Skeletal muscle cell (primary cell): ENCODE data around the gene TNIK.

Experiments used
- DNase-seq: peaks from one replicate; pipeline ENCODE4 v3.0.0-alpha.2; 2010; ENCODE audit warnings: low read depth
- H3K4me3 ChIP-seq: 2 replicates; pipeline ENCODE4 v1.5.1; 2011; ENCODE audit warnings: low read depth, mild to moderate bottlenecking, control low read depth, low read length, moderate library complexity

TNIK gene

DNA sequence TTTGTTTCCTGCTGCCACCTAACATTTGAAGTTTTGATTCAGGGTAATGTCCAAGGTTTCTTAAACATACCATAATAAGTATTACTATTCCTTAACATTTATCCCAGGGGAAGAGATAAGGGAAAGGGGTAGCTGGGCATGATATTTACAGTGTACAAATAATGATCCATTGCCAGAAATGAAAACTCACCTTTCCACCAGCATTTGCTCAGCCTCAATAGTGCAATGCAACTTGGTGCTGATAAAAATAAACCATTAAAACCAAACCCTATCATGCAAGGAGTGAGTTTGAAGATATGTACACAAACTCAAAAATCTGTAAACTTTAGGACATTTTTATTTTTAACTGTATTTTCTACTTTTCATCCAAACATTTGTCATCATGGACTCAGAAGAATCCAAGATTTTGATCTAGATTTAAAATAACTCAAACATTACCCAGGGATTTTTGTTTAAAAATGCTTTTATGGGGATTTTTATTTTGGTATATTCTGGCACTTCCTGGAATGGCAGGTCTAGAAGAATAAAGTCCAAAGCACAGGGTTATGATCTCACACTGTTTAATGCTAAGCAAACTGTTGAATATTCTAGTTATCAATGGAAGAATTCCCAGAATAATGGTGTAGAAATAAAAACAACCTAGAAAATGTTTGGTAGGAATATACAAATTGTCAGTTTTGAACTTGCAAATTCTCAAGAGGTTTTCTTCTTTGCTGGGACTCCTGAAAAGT is 401.2 kb downstream of the TNIK start:
- no peak overlapping the region for H3K4me3 ChIP-seq
- DNase-seq: no peak

DNA sequence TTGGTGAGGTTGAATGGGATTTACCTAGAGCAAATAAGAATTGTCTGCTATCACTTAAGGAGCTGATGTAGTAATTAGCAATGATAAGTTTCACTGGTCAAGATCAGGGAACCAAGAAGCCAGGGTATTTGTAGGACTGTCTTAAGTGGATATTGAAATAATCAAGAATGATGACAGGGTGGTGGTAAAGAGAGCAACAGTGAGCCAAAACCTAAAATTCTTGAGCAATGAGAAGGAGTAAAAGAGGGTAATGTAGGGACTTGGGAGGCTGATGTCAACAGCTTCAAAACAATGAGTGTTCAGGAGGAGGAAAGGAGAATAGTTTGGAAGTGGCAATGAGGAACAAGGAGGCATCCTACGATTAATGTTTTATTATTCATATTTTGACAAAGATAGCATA is 402.1 kb downstream of the TNIK start:
- no peak for DNase-seq
- no peak overlapping the region for H3K4me3 ChIP-seq

- DNase-seq: no peak
Observed at GRCh38 chr3:171057072-171057471, 403.1 kb downstream of the TNIK start.

DNA sequence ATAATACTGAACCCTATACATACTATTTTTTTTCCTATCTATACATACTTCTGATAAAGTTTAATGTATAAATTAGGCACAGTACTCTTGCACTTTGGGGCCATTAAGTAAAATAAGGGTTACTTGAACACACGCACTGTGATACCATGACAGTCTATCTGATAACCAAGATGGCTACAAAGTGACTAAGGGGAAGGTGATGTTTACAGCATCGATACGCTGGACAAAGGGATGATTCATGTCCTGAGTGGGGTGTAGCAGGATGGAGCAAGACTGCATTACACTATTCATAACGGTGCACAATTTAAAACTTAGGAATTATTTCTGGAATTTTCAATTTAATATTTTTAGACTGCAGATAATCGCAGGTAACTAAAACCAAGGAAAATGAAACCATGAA is 403.7 kb downstream of the TNIK start:
- no peak for DNase-seq

More at GRCh38 chr3:171057072-171057471, 403.1 kb downstream of the TNIK start:
- no peak overlapping the region for H3K4me3 ChIP-seq

GRCh38 chr3:171055336-171056178 is 404.6 kb downstream of the TNIK start:
- no peak for DNase-seq
- H3K4me3 ChIP-seq: no peak overlapping the region

More for the DNA sequence above, 403.7 kb downstream of the TNIK start:
- no peak overlapping the region for H3K4me3 ChIP-seq

DNA sequence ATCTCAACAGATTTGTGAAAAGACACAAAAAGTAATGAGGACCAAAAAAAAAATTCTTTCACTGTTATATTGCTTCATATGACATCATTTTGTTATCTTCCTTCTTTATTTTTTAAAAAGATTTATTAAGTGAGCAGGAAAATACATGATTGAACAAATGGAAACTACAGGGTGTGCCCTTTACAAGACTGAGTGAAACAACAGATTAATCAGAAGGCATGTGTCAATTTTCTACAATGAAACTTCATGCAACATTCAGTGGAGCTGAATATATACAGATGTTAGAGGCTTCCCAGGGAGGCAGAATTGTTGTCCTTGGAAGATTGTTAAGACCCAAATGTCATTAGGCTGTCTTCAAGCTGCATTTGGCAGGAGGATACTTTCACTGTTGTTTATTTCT is 405.3 kb downstream of the TNIK start:
- no peak for DNase-seq
- no peak overlapping the region for H3K4me3 ChIP-seq

- DNase-seq: no peak
- no peak overlapping the region for H3K4me3 ChIP-seq
Observed at GRCh38 chr3:171054231-171054630, 406.0 kb downstream of the TNIK start.

DNA sequence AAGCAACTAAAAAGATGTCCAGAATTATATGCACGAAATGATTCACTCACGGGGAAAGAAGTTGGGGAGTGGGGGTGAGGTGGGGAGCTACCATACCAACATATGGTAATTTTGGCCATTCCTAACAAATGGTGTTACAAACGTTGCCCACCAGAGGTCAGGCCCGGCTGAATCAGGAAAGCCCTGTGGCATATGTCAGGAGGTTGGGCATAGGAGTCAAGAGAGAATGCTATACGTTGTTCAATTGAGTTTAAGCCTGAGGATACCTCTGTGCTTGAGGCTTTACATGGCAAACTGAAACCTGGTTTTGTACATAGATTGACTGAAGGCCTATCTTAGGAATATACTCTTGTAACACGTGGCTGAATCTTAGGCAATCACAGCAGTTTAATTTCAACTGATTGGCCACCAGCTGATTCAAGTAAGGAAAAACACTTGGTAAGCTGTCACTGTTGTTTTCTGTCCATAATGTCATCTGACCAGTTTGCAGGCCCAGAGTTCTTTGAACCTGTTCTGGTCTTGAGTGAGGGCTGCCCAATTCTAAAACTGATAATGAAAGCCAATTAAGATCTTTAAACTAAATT is 410.3 kb downstream of the TNIK start:
- no peak for DNase-seq
- no peak overlapping the region for H3K4me3 ChIP-seq

DNA sequence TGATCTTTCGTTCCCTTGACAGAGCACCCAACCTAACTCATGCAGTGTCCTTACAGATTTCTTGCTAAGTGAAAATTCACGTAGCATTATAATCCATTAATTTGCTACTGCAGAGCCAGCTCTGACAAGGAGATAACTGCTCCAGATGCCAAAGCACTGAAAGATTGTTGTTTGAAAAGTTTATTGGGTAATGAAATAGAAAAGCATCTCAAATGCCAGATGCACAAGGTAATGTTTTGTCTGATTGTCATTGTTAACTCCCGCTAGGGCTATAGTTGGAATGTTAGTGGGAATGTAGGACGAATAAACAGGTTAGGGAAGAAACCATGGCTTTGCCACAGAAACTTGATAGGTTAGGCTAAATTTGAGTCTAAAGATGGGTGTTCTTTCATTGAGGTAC is 413.4 kb downstream of the TNIK start:
- H3K4me3 ChIP-seq: no peak overlapping the region
- DNase-seq: no peak

DNA sequence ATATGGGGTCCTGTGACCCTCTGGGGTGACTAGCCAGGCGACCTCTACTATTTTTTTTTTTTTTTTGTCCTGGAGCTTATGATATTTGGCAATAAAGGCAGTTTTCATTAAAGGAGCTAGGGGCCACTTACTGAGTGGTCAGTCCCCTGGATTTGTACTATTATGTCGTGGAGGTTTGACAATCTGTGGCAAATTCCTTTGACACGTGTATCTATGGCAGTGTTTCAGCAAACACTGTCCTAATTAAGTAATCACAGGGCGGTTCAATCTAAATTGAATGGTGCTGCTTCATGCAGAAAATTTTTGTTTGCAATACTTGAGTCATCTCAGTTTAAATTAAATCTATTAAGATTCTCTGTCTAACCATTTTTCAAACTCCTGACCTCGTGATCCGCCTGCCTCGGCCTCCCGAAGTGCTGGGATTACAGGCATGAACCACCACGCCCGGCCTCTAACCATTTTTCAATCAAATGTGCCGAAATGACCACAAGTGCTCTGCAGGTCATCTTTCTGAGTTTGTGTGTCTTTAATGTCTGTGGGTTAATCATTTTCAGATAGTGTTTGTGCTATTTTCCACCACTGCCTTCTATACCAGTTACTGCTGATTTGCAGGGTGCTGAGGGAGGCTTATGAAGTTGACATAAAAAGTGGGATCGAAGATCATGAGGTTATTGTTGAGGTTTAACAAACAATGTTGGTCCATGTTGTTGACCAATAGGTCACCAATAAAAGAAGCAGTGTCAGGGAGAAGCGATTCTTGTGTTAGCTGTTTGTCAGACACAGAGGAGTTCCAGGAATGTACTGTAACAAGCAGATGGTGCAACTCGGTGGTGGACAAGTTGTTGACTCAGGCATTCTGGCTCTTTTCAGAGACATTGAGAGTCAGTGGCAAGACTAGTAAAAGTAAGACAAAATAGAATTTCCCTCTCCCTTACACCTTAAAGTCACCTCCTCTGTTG is 415.1 kb downstream of the TNIK start:
- peak; percentile 86 for DNase-seq
- no peak overlapping the region for H3K4me3 ChIP-seq

GRCh38 chr3:171044384-171044783 is 415.8 kb downstream of the TNIK start:
- no peak overlapping the region for H3K4me3 ChIP-seq
- DNase-seq: no peak

GRCh38 chr3:171039674-171040073 is 420.5 kb downstream of the TNIK start:
- no peak overlapping the region for H3K4me3 ChIP-seq
- no peak for DNase-seq

- no peak overlapping the region for H3K4me3 ChIP-seq
- no peak for DNase-seq
Observed at GRCh38 chr3:171038342-171038741, 421.9 kb downstream of the TNIK start.

DNA sequence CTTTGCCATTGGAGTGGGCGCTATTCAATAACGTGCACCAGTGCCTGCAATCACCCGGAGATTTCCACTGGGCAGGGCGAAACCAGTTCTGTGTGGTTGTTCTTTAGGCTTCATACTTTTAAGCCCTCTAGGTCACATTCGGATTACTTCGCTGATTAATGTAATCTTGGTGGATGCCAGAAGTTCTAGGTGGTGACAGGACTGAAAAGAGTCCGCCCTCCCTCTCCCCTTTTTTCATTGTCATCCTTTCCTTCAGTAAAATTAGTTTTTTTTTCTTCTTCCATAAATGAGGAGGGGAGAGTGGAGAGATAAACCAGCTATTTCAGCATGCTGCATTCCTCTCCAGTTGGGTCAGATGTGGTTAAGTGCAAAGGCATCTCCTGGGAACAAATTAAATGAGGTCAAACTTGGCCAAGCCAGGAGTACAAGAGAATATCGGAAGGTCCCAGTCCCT is 431.4 kb downstream of the TNIK start:
- peak; percentile 79 for DNase-seq
- H3K4me3 ChIP-seq: peak overlapping the region; percentile 28

GRCh38 chr3:171028025-171028778 is 432.0 kb downstream of the TNIK start:
- peak; percentile 66 for DNase-seq
- peak overlapping the region; percentile 28 for H3K4me3 ChIP-seq

DNA sequence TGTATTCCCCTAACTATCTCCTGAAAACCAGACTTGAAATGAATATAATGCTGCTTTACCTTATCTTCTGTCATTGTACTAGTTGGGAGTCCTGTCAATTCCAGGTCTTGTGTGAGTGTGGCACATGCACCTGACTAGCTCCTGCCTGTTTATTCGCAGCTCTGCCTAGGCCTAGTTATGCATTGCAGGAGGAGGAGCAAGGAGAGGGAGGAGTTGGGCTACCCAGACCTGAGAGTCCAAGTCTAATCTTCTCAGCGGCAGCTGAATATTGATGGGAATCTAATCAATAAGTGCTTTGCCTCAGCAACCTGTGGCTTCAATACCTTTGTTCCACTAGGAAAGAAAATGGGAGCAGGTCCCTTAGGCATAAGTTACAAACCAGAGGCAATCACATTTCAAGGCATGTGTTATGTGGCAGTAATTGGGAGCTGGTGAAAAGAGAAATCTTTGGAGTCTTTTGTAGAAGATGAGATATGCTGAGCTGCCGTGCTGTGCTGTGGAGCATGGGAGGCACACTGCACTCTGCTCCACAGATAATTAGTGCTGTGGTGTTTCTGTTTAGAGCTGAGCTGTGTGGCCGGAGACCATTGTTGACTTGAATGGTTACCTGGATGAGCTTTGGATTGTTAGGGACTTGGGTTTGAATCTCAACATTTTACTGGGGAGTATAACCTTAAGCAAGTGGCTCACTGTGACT is 433.5 kb downstream of the TNIK start, which contains the start of gene SLC2A2:
Gene SLC2A2 (minus strand): TSS at position 124 of the 697 bp plus-strand sequence. CDS start 50 bp downstream, at position 74.
- no peak within 1 kb of the TSS for H3K4me3 ChIP-seq
- DNase-seq: no peak

GRCh38 chr3:171023566-171023965 is 436.6 kb downstream of the TNIK start:
- no peak overlapping the region for H3K4me3 ChIP-seq
- no peak for DNase-seq

GRCh38 chr3:171021377-171021776 is 438.8 kb downstream of the TNIK start:
- H3K4me3 ChIP-seq: no peak overlapping the region
- DNase-seq: no peak
